BLaER1 (cell line): ENCODE data around the gene AQP6.

Experiments
- H3K27ac ChIP-seq: shearing (Covaris generic); formaldehyde crosslinking; 2 replicates; pipeline ENCODE4 v1.8.1; 2022
- H3K27me3 ChIP-seq: shearing (Covaris generic); formaldehyde crosslinking; 2 replicates; pipeline ENCODE4 v1.8.1; 2022
- H3K36me3 ChIP-seq: shearing (Covaris generic); formaldehyde crosslinking; 2 replicates; pipeline ENCODE4 v1.8.1; 2022
- H3K4me1 ChIP-seq: shearing (Covaris generic); formaldehyde crosslinking; 2 replicates; pipeline ENCODE4 v1.8.1; 2022
- H3K4me2 ChIP-seq: shearing (Covaris generic); formaldehyde crosslinking; 2 replicates; pipeline ENCODE4 v1.8.1; 2022
- H3K4me3 ChIP-seq: shearing (Covaris generic); formaldehyde crosslinking; 2 replicates; pipeline ENCODE4 v1.8.1; 2022
- H3K9ac ChIP-seq: shearing (Covaris generic); formaldehyde crosslinking; 2 replicates; pipeline ENCODE4 v1.8.1; 2022
- H3K9me3 ChIP-seq: shearing (Covaris generic); formaldehyde crosslinking; 2 replicates; pipeline ENCODE4 v1.8.1; 2022
- H4K20me1 ChIP-seq: shearing (Covaris generic); formaldehyde crosslinking; 2 replicates; pipeline ENCODE4 v1.8.1; 2022
- Cebpa-rat ChIP-seq: shearing (Covaris generic); IDR thresholded peaks from 2 replicates; pipeline ENCODE4 v1.8.1; 2022

AQP6 gene

GRCh38 chr12:50025187-50026059 lies 52.7 kb downstream of the AQP6 start, which contains the start of gene RACGAP1:
RACGAP1 (minus strand) TSS chr12:50025494; CDS start chr12:50016715, 8,779 bp downstream.
- Histone ChIP-seq H3K4me1 (peaks cover 34% of the 10 kb centered on the region), H3K27me3 (no peaks in the 10 kb centered on the region), H4K20me1 (peaks cover 9% of the 10 kb centered on the region), H3K9ac (peak within 1 kb of the TSS; percentile 91), H3K9me3 (no peaks in the 10 kb centered on the region), H3K27ac (peak within 1 kb of the TSS; percentile 91), H3K36me3 (peaks cover 15% of the 10 kb centered on the region; the same call in 1 of the 2 replicates), H3K4me3 (peak within 1 kb of the TSS; percentile 94), H3K4me2 (peak within 1 kb of the TSS; percentile 84)
- no peak for TF ChIP-seq Cebpa-rat

GRCh38 chr12:50026691-50027090 lies 53.9 kb downstream of the AQP6 start:
- Histone ChIP-seq H3K36me3 (peaks cover 9% of the 10 kb centered on the region; the same call in 1 of the 2 replicates), H3K27ac (no peak overlapping the region), H4K20me1 (no peaks in the 10 kb centered on the region), H3K9me3 (no peaks in the 10 kb centered on the region), H3K9ac (no peak overlapping the region), H3K27me3 (no peaks in the 10 kb centered on the region), H3K4me2 (no peak overlapping the region), H3K4me1 (peaks cover 34% of the 10 kb centered on the region), H3K4me3 (no peak overlapping the region)
- TF ChIP-seq Cebpa-rat, result no peak
